ENCODE results near the gene UBE2I.

DNA sequence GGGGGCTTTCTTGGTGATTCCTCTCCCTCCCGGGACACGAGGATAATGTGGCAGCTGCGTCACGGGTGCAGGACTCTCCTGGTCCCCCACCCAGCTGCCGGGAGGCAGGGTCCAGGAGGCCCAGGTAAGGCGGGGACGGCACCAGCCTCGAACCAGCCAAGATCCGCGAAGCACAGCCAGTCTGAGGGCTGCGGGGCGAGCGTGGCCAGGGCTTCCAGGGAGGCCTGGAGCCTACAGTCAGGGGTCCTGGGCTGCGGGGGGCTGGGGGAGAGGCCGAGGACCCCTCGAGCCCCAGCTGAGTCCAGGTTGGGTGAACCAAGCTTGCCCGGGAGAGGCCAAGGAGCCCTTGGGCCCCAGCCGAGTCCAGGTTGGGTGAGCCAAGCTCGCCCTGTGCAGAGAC, 43.6 kb upstream of the UBE2I start:
- TF ChIP-seq POLR2AphosphoS5 (IDR thresholded peaks at IDR 0.05; ENCODE audit: low read depth, low read length) (no peak), CTCF (IDR thresholded peaks at IDR 0.05) (no peak)
